HG03575 (cell line): ENCODE results near the gene TCF4.

Experiments
- ATAC-seq: cut with Tn5 transposase; IDR thresholded peaks from one replicate; pipeline ENCODE4 v1.9.1; 2021; ENCODE audit not compliant: unreplicated experiment, insufficient number of reproducible peaks, low FRiP score; ENCODE audit errors: extremely low read depth

TCF4 gene

DNA sequence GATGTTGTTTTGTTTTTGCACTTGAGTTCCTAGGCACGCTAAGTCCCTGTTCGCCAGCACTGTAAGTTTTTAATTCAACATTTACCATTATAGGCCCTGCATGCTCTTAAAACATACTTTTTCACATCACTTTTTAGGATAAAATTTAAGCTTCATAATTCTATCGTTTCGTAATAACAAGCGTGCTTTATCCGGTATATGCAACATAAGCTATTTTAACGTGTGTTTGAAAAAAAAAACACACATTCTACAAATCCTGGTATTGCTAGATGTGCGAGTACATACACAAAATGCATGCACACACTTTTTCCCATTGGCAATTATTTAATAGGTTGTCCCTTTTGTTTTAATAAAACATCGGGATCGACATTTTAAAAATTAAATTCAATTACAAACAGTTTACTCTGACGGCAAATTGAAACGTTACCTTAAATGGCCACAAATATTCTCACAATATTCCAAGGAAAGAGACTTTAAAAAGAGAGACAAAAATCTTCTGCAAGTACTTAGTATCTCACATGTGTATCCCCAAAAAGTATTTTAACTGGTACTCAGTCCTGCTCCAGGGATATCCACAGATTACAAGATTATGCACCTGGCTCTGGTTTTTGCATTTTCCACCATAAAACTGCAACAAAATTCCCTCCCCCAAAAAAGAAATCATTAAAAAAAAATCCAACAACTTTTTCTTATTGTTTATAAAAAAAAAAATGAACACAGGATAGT, 1.0 kb upstream of the TCF4 start:
- ATAC-seq, result no peak

DNA sequence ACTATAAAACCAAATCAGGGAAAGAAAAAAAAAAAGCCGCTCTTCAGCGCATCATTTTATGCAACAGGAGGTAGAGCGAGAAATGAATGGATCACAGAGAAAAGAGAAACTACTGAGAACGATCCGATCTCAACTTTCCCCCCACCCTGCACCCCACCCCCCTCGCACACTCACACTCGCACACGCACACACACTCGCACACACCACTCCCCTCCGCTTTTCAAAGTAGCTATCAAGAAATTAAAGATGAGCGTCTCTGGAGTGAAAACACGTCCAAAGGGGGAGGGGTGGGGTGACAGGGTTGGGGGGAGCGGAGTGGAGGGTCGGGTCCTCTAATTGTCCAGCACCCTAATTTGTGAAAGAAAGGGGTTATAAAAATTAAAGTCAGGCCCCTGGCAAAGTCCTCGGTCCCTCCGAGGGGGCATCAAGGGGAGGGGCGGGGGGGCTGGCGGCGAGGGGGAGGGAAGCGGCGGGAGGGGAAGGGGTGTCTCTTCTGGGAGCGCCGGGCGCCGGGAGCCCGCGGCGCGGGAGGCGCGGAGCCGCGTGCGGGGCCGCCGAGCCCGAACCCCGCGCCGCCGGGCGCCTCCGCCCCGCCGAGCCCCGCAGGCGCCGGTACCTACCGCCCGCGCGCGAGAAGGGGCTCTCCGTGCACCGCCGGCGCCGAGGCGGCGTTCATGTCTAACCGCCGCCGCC, 428 bp downstream of the TCF4 start:
- ATAC-seq, result no peak

DNA sequence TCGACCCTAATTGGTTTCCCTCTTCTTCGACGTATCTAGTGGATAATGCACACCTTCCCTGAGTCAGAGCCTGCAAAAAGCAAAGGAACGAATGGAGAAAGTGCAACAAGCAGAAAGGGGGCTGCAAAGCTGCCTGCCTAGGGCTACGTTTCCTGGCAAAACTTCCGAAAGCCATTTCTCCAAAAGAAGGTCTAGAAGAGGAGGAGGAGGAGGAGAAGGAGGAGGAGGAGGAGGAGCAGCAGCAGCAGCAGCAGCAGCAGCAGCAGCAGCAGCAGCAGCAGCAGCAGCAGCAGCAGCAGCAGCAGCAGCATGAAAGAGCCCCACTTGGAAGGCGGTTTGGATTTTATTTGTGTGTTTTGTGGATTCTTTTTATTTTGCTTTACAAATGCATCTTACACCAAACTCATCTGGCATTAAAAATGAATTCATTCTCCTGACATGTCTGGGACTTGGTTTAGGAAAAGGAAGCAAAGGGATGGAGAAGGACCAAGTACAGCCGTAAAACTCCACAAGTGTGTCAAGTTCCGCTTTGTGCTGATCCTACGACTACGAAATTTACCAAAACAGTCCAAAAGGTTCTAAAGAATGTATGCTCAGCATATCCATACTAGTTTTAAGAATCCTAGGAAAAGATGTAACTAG, 2.0 kb downstream of the TCF4 start:
- ATAC-seq, result no peak

DNA sequence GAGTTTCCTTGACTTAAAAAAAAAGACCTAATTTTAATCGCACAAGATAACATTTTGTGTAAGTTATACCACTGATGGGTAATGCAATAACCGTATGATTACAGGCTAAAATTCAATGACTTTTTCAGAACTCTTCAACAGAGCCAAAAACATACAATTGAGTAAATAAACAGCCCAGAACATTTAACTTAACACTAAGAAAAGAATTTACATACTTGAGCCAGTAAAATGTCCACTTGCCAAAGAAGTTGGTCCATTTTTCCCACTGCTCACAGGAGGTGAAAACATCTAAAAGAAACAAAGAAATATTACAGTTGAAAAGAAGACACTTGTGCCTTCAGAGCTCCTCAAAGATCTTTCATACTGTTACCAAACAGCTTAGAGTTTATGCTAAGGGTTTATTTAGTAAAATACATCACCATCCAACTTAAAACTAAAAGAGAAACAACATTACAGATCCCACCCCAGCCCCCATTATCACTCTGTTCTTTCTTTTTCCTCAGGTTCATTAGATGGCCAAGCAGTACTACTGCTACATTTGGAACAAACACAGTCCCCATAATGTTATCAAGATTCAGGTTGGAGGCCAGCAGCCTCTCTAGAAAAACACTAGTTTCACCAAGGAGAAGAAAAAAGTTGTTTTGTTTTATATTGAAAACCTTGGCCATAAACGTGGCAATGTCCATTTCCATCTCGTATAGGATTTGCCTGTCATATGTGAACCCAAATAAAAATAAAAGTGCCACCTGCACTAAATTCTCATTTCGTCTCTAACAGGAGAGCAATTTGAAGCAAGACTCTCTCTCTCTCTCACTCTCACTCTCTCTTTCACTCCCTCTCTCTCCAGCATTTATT, 2.7 kb downstream of the TCF4 start:
- no peak for ATAC-seq

DNA sequence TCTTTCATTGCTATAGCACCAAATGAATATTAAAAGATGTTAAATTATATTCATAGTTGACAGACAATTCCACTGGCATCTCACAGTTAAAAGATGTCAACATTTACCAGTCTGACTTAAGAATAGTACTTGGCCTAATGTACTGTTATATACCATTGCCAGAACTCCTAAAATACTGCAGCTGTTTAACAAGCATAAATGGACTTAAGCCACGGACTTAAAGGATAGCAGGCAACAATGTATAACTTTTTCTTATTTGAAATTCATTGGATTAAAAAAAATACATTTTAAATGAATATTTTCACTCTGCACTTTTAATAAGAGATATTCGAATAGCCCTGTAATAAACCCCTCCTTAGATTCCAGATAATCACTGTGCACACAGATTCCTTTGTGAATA, 3.8 kb downstream of the TCF4 start:
- no peak for ATAC-seq

DNA sequence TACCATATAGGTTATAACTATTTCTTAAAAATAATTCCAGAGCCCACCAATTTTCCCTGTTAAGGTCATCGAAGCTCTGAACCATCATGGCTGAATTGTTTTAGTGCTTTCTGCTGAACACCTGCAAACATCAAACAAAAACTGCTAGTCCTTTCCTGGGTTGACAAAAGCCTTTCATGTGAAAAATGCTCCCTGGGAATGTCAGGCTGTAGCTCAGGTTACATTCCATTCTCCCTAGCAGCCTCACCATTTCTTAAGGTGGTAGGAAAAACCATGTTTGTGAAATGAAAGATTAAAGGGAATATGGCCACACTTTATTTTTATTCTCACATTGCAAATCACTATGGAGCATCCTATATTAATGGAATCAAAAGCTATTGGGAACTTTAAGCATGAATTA, 5.7 kb downstream of the TCF4 start:
- no peak for ATAC-seq

DNA sequence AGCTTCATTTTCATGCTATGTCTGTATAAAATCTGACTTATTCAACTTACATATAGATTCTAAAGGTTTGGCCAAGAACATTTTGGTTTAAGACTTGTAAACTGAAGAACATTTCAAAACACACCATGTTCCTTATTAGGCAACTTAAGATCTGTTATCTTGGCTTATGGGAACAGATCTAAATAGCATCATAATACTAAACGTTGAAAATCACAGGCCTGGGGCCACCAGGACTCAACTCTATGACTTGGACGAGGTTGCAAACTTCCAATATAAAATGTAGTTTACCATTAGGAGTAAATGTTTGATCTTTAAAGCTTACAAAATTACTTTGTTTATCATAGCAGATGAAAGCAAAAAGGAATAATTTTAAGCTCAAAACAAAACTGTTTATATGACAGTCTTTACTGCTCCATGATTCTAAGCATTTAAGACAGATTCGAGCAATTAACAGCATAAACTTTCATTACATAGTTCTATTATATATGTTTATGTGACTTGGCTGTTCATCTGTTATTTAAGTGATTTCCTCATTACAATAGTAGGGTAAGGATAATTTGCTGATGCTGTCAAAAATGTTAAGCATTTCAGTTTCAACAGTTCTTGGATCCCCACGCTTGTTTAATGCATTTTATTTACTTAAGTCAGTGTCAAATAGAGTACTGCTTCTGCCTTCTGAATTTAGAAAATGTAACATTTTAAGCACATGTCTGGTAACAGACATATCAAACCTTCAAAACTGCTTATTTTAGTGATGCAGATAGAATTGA, 8.3 kb downstream of the TCF4 start:
- no peak for ATAC-seq

DNA sequence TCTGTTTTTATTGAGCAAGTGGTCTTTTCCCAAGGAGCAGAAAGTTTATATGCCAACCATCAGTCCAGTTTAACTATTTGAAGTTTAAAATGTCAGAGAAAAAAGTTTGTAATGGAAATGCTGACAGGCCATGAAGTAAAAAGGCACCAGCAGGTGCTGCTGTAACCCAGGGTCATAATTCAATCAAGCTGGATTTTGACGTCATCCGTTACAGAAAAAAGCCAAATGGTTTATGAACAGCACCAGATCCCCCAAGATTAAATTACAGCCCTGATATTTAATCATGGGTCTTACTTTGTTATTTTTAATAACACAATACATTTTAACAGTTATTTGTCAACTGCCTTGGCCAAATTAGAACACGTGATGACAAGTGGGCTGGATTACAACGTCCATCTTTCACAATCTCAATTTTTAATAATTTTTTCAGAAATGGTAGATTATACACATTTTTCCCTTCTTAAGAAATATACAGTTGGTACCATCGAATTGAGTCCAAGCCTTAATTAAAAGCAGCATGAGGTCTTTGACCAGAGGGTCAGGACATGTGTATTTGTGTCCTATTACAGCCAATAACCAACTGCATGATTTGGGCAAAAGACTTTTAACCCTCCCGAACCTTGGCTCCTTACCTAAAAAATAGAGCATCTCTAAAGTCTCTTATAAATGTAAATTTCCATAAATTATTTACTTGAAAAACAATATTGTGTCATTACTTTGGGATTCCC, 10.0 kb downstream of the TCF4 start:
- no peak for ATAC-seq

DNA sequence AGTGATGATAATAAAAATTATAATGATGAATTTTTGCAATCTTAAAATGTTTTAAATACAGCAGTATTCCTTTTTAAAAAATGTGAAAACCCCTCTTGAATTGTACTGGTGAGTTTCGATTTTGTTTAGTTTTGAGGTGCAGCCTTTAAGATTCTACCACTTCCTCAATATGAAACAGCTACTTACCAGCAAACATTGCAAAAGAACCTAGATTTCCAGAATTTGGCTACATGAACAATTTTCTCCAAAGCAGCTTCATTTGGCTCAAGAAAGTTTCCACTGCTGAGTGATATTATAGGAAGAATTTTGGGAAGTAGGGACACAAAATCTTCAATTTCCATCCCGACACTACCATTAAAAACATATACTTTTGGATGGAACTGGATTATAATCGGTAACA, 12.0 kb downstream of the TCF4 start:
- ATAC-seq, result no peak

DNA sequence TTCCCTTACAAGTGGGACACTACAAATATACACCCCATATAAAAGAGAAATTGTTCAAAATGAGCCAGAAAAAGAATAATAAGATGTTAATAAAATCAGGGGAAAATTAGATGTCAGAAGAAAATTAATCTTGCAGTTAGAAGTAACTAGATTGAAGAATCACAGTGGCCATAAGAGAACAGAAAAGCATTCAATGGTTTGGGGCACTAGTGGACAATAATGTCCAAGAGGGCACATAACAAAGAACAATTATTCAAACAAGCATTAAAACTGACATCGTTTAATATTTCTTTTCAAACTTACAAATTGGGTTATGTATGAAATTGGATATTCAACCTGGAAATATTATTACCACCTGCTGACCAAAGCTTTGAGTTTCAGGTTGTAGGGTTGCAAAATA, 12.9 kb downstream of the TCF4 start:
- ATAC-seq, result no peak

DNA sequence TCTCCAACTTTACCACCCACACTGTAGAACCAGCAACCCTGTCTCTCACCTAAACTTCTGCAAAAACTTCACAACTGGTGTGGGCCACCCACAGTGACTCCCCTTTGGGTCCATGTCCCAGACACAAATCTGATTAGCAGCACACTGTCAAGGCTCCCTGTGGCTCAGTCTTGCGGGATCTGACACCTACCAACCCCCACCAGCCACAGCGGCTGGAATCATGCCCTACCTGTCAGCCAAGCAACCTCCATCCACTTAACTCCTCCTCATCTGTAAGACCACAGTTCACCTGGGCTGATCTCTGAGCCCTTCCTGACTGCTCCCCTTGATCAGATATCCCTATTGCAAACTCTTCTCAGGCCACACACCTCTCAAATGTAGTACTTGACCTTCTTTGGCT, 14.6 kb downstream of the TCF4 start:
- ATAC-seq, result no peak

DNA sequence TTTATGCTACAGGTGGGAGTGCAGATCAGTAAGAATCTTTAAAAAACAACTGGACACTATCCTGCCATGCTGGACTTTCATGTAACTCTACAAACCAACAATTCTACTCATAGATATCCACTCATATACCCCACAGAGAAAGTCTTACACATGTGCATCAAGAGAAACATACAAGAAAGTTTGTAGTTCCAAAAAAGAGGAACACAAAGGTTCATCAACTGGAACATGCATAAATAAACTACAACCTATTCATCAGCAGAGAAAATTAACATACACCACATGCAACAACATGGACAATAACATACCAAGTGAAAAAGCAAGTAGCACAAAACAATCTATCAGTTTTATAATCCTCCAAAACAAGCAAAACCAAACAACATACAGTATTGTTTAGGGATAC, 17.0 kb downstream of the TCF4 start:
- no peak for ATAC-seq

DNA sequence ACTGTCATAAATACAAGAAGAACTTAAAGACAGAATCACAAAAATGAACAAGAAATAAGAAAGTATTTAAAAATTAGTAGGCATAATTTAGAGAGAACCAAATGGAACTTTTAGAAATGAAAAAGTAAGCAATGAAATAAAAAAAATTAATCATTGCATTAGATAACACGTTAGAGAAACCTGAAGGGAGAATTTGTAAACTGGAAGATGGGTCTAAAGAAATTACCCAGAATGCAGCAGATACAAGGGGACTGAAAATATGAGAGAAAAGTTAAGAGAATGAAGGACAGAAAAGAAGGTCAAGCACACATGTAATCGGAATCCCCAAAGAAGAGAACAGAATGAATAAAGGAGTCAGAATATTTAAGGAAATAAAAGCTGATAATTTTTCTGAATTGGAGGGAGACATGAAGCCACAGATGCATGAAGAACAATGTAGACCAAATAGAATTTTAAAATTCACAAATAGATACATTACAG, 21.5 kb downstream of the TCF4 start:
- no peak for ATAC-seq

DNA sequence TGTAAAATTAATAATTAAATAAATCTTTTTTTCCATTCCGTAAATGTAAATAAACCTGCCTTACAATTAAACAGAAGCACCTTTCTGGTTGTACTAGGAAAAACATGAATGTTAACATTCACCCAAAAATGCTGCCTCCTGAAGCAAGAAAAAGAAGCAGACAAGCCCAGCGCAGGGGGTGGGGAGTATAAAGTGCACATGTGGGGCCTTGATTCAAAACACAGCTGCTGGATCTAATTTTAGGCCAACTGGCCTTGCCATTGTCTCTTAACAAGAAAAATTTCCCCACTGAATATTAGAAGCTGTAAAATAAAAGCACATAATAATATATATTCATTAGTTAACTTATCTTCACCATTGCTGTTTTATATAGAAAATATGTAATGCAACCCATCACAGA, 28.3 kb downstream of the TCF4 start:
- no peak for ATAC-seq

DNA sequence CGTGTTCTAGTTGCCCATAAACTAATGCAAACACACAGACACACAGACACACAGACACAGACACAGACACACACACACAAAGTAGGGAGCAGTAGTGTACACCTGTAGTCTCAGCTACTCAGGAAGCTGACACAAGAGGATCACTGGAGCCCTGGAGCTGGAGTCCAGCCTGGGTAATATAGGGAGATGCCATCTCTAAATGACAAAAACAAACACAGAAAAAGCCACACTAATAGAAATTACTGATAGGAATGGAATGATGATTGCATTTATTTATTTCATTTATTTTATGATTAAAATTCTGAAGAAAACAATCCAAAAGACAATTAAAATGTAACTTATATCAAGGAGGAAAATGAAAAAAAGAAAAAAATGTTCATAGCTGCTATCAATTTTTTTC, 30.8 kb downstream of the TCF4 start:
- ATAC-seq, result no peak

DNA sequence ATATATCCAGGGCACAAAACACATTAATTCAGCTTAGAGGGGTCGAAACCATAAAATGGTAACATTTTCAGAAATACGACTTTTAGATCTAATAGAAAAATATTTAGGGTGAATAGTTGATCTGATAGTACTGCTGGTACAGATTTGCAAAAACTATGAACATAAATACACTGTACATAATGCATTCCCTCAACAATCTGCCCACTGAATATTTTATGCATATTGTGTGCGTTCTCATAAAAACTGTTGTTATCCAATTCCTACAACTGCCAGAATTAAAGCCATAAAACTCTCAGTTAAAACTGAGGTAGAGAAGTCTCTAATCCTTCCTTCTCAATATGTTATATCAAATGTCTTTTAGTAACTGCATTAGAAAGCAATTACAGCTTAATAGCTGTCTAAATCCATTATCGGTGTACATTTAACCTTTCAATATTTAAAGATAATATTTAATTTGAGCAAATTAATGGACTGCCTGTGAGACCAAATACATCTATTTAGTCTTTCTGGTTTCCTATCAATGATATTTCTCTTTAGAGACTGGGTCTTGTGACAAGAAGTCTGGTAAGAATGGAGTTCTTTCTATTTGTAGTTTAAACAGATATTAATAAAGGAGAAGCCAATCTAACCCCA, 32.5 kb downstream of the TCF4 start:
- no peak for ATAC-seq

DNA sequence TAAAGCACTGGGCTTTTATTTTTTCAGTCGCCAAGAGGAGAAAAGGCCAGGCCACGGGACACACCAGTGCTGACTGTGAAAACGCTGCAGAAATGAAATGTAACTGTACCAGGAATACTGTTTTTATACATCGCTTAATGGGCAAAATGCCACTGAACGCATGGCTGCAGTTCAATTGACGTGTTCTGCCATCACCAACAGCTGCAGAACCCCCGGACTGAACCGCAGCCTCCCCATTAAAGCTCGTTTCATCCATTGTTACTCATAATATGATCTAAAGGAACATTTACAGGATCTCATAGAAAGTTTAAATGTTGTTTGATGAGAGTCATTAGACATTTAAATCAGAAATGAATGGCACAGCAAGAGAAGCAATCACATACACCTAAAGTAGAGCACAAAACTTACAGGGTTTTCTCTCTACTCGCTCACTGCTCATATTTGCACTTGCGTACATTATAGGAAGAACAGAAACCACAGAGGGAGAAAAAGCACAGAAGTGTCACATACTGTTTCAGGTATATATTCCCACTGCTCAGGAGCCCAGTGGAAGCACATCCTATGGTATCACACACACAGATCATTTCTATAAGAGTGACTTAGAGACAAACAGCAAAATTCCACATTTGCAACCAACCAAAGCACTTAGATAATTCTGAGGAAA, 35.3 kb downstream of the TCF4 start:
- ATAC-seq, result no peak
